ENCODE data around the gene APOH. TPM values are rescaled to one million over a fixed set of nuclear protein-coding genes. Genes with fewer than 3 reads are reported as not detected.

Gene APOH
- total and polyA plus RNA-seq, 2 of the 13 experiments (the other 11 are each of a cell fraction or from before 2014, with no cell fraction given) = 4,846 to 5,748 TPM

GRCh38 chr17:66191593-66192377 lies 37.4 kb downstream of the APOH start, which contains the start of gene CEP112 (continued):
- TF ChIP-seq MTF2 (CRISPR knock-in tag; IDR thresholded peaks at IDR 0.05; ENCODE audit: borderline replicate concordance) (0 out of 2 replicates have a peak, but pooled peaks have one; percentile 14), GTF2F1 (IDR thresholded peaks at IDR 0.05; ENCODE audit: low read length) (no peak), ZNF704 (CRISPR knock-in tag; IDR thresholded peaks at IDR 0.05; ENCODE audit: borderline replicate concordance) (0 out of 2 replicates have a peak, but pooled peaks have one; percentile 59), NKX3-1 (CRISPR knock-in tag; IDR thresholded peaks at IDR 0.05) (peak; percentile 84), ZNF484 (CRISPR knock-in tag; IDR thresholded peaks at IDR 0.05; ENCODE audit: borderline replicate concordance, low read depth) (no peak), ZNF292 (CRISPR knock-in tag; IDR thresholded peaks at IDR 0.05; ENCODE audit: borderline replicate concordance, low read depth) (no peak), MAZ (IDR thresholded peaks at IDR 0.05; ENCODE audit: borderline replicate concordance, low read depth, low read length) (peak; percentile 84; the same call in 1 of the 2 replicates), MAZ (CRISPR knock-in tag; IDR thresholded peaks at IDR 0.05; ENCODE audit: low read depth) (peak; percentile 75), ZNF513 (CRISPR knock-in tag; conservative IDR thresholded peaks at IDR 0.05) (no peak), ZNF609 (CRISPR knock-in tag; IDR thresholded peaks at IDR 0.05; ENCODE audit: borderline replicate concordance) (0 out of 2 replicates have a peak, but pooled peaks have one; percentile 30), ZNF12 (CRISPR knock-in tag; IDR thresholded peaks at IDR 0.05) (no peak), KAT8 (CRISPR knock-in tag; IDR thresholded peaks at IDR 0.05) (0 out of 2 replicates have a peak, but pooled peaks have one; percentile 29), ZMAT3 (CRISPR knock-in tag; conservative IDR thresholded peaks at IDR 0.05) (no peak), POLR2AphosphoS5 (IDR thresholded peaks at IDR 0.05; ENCODE audit: low read depth, low read length) (no peak)
- TF ChIP-seq, protein P1, sequence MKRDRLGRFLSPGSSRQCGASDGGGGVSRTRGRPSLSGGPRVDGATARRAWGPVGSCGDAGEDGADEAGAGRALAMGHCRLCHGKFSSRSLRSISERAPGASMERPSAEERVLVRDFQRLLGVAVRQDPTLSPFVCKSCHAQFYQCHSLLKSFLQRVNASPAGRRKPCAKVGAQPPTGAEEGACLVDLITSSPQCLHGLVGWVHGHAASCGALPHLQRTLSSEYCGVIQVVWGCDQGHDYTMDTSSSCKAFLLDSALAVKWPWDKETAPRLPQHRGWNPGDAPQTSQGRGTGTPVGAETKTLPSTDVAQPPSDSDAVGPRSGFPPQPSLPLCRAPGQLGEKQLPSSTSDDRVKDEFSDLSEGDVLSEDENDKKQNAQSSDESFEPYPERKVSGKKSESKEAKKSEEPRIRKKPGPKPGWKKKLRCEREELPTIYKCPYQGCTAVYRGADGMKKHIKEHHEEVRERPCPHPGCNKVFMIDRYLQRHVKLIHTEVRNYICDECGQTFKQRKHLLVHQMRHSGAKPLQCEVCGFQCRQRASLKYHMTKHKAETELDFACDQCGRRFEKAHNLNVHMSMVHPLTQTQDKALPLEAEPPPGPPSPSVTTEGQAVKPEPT (CRISPR knock-in tag; IDR thresholded peaks at IDR 0.05; ENCODE audit: low read depth) = 0 out of 2 replicates have a peak, but pooled peaks have one; percentile 59
- TF ChIP-seq, protein P2, sequence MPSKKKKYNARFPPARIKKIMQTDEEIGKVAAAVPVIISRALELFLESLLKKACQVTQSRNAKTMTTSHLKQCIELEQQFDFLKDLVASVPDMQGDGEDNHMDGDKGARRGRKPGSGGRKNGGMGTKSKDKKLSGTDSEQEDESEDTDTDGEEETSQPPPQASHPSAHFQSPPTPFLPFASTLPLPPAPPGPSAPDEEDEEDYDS (CRISPR knock-in tag; IDR thresholded peaks at IDR 0.05) = no peak
- TF ChIP-seq, protein P3, sequence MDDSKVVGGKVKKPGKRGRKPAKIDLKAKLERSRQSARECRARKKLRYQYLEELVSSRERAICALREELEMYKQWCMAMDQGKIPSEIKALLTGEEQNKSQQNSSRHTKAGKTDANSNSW (CRISPR knock-in tag; IDR thresholded peaks at IDR 0.05; ENCODE audit: borderline replicate concordance) = no peak

All from HepG2 (cell line).